ENCODE data around the gene MEI4.

The MEI4 gene

DNA sequence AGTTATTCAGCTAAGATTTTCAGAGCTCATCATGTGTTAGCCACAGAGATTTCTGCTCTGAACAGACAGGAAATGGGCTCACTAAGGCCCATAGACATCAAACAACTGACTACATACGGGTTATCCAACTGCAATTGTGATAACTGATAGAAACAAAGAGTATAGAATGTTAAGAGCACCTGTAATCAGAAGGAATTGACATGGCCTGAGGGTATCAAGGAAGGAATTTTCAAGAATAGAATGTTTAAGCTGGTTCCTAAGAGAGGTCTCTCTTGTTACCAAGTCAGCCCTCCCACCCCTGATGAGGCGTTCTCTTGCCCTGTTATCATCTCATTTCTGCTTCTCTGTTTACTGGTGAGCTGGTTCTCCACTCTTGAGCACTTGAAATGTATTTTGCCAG, at the start of gene MEI4:
TSS of gene MEI4 (plus strand) at position 301 of the 400 bp plus-strand sequence. CDS start 37,633 bp downstream, outside the sequence.
- TF ChIP-seq, protein P1, sequence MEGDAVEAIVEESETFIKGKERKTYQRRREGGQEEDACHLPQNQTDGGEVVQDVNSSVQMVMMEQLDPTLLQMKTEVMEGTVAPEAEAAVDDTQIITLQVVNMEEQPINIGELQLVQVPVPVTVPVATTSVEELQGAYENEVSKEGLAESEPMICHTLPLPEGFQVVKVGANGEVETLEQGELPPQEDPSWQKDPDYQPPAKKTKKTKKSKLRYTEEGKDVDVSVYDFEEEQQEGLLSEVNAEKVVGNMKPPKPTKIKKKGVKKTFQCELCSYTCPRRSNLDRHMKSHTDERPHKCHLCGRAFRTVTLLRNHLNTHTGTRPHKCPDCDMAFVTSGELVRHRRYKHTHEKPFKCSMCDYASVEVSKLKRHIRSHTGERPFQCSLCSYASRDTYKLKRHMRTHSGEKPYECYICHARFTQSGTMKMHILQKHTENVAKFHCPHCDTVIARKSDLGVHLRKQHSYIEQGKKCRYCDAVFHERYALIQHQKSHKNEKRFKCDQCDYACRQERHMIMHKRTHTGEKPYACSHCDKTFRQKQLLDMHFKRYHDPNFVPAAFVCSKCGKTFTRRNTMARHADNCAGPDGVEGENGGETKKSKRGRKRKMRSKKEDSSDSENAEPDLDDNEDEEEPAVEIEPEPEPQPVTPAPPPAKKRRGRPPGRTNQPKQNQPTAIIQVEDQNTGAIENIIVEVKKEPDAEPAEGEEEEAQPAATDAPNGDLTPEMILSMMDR (IDR thresholded peaks at IDR 0.05; ENCODE audit: poor library complexity, severe bottlenecking), result no peak
- Histone ChIP-seq H3K27me3 (ENCODE audit: insufficient read depth, poor library complexity, severe bottlenecking) (no peaks in the 10 kb centered on the region), H3K27ac (ENCODE audit: poor library complexity, severe bottlenecking) (no peak within 1 kb of the TSS), H3K4me3 (ENCODE audit: severe bottlenecking) (no peak within 1 kb of the TSS), H3K9me3 (ENCODE audit: severe bottlenecking) (no peaks in the 10 kb centered on the region), H3K36me3 (ENCODE audit: low read depth) (no peaks in the 10 kb centered on the region), H3K4me1 (ENCODE audit: insufficient read depth, poor library complexity, severe bottlenecking) (no peaks in the 10 kb centered on the region)
- DNase-seq (ENCODE audit: low spot score) (no peak), ATAC-seq (ENCODE audit: low read depth) (no peak)

- no peaks in the 10 kb centered on the region for H3K36me3 ChIP-seq (ENCODE audit: low read depth)
- DNase-seq (ENCODE audit: low spot score) (no peak), ATAC-seq (ENCODE audit: low read depth) (no peak)
- H3K4me1 ChIP-seq (ENCODE audit: insufficient read depth, poor library complexity, severe bottlenecking), result no peaks in the 10 kb centered on the region
- H3K4me3 ChIP-seq (ENCODE audit: severe bottlenecking), result no peak overlapping the region
- H3K9me3 ChIP-seq (ENCODE audit: severe bottlenecking), result no peaks in the 10 kb centered on the region
- H3K27me3 ChIP-seq (ENCODE audit: insufficient read depth, poor library complexity, severe bottlenecking), result no peaks in the 10 kb centered on the region
- TF ChIP-seq, protein P1 (IDR thresholded peaks at IDR 0.05; ENCODE audit: poor library complexity, severe bottlenecking), result no peak
- H3K27ac ChIP-seq (ENCODE audit: poor library complexity, severe bottlenecking), result no peak overlapping the region
Measured at GRCh38 chr6:77604476-77604875, 48.4 kb upstream of the MEI4 start.

GRCh38 chr6:77607004-77607403, 45.8 kb upstream of the MEI4 start:
- TF ChIP-seq, protein P1 (IDR thresholded peaks at IDR 0.05; ENCODE audit: poor library complexity, severe bottlenecking), result no peak
- no peak for ATAC-seq (ENCODE audit: low read depth)
- H3K9me3 ChIP-seq (ENCODE audit: severe bottlenecking), result no peaks in the 10 kb centered on the region
- DNase-seq (ENCODE audit: low spot score), result no peak
- H3K36me3 ChIP-seq (ENCODE audit: low read depth), result no peaks in the 10 kb centered on the region
- H3K27me3 ChIP-seq (ENCODE audit: insufficient read depth, poor library complexity, severe bottlenecking), result no peaks in the 10 kb centered on the region
- H3K4me1 ChIP-seq (ENCODE audit: insufficient read depth, poor library complexity, severe bottlenecking), result no peaks in the 10 kb centered on the region
- no peak overlapping the region for H3K4me3 ChIP-seq (ENCODE audit: severe bottlenecking)
- H3K27ac ChIP-seq (ENCODE audit: poor library complexity, severe bottlenecking), result no peak overlapping the region

DNA sequence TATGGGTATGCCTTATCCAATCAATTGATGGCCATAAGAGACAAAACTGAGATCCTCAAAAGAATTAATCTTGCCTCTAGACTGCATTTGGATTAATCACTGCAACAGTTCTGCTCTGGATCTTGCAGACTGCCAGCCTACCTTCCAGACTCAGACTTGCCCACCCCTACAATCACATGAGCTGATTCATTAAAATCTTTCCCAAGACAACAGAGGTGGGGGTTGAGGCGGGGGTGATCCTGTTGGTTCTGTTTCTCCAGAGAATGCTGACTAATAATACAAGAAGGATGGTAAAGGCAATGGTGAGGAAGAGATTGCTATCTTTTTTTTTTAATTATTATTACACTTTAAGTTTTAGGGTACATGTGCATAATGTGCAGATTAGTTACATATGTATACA, 43.7 kb upstream of the MEI4 start:
- no peaks in the 10 kb centered on the region for H3K9me3 ChIP-seq (ENCODE audit: severe bottlenecking)
- TF ChIP-seq, protein P1 (IDR thresholded peaks at IDR 0.05; ENCODE audit: poor library complexity, severe bottlenecking), result no peak

DNA sequence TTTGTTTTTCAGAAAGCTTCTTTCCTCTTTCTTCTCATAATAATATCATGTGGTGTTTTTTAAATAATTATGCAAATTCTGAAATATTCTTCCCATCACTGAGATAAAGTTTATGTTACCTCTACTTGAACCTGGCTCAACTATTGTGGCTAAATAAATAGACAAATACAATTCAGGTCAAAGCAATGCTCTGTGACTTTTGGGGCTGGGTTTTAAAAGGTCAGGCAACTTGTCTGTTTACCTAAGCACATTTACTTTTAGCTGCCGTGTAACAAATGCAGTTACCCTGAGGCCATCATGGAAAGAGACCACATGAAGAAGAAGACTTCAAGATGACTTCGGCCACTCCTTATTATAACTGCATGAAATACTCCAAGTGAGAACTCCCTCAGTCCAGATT, 33.7 kb upstream of the MEI4 start:
- no peaks in the 10 kb centered on the region for H3K9me3 ChIP-seq (ENCODE audit: severe bottlenecking)
- TF ChIP-seq, protein P1 (IDR thresholded peaks at IDR 0.05; ENCODE audit: poor library complexity, severe bottlenecking), result no peak
- no peaks in the 10 kb centered on the region for H3K4me1 ChIP-seq (ENCODE audit: insufficient read depth, poor library complexity, severe bottlenecking)
- H3K27me3 ChIP-seq (ENCODE audit: insufficient read depth, poor library complexity, severe bottlenecking), result no peaks in the 10 kb centered on the region
- no peak overlapping the region for H3K27ac ChIP-seq (ENCODE audit: poor library complexity, severe bottlenecking)
- ATAC-seq (ENCODE audit: low read depth), result no peak
- no peak overlapping the region for H3K4me3 ChIP-seq (ENCODE audit: severe bottlenecking)
- no peaks in the 10 kb centered on the region for H3K36me3 ChIP-seq (ENCODE audit: low read depth)
- DNase-seq (ENCODE audit: low spot score), result no peak

More for the DNA sequence above, 43.7 kb upstream of the MEI4 start:
- Histone ChIP-seq H3K27ac (ENCODE audit: poor library complexity, severe bottlenecking) (no peak overlapping the region), H3K27me3 (ENCODE audit: insufficient read depth, poor library complexity, severe bottlenecking) (no peaks in the 10 kb centered on the region), H3K36me3 (ENCODE audit: low read depth) (no peaks in the 10 kb centered on the region), H3K4me1 (ENCODE audit: insufficient read depth, poor library complexity, severe bottlenecking) (no peaks in the 10 kb centered on the region), H3K4me3 (ENCODE audit: severe bottlenecking) (no peak overlapping the region)
- ATAC-seq (ENCODE audit: low read depth), result no peak
- DNase-seq (ENCODE audit: low spot score), result no peak

Data from RWPE2 (cell line).